Measurements from ENCODE around the gene RPL37A.

The RPL37A gene

DNA sequence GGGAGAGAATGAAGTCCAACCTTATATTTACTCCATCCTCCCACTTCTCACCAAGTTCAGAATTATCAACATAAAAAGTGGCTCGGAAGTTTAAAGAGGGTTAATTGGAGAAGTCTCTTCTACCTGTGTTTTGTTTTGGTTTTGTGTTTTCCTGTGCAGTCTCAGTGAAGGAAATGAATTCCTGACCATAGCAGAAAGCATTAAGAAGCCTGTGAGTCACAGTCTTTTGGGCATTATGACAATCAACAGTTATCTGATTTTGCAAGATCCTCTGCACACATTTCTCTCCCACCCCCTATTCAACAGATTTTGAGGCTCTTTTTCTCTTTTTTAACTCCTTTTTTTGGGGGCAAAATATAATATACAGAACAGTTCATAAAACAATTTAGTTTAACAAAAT is 8.6 kb upstream of the RPL37A start:
- no peak overlapping the region for H3K27ac ChIP-seq
- TF ChIP-seq, protein P1, sequence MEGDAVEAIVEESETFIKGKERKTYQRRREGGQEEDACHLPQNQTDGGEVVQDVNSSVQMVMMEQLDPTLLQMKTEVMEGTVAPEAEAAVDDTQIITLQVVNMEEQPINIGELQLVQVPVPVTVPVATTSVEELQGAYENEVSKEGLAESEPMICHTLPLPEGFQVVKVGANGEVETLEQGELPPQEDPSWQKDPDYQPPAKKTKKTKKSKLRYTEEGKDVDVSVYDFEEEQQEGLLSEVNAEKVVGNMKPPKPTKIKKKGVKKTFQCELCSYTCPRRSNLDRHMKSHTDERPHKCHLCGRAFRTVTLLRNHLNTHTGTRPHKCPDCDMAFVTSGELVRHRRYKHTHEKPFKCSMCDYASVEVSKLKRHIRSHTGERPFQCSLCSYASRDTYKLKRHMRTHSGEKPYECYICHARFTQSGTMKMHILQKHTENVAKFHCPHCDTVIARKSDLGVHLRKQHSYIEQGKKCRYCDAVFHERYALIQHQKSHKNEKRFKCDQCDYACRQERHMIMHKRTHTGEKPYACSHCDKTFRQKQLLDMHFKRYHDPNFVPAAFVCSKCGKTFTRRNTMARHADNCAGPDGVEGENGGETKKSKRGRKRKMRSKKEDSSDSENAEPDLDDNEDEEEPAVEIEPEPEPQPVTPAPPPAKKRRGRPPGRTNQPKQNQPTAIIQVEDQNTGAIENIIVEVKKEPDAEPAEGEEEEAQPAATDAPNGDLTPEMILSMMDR (conservative IDR thresholded peaks at IDR 0.05): no peak

DNA sequence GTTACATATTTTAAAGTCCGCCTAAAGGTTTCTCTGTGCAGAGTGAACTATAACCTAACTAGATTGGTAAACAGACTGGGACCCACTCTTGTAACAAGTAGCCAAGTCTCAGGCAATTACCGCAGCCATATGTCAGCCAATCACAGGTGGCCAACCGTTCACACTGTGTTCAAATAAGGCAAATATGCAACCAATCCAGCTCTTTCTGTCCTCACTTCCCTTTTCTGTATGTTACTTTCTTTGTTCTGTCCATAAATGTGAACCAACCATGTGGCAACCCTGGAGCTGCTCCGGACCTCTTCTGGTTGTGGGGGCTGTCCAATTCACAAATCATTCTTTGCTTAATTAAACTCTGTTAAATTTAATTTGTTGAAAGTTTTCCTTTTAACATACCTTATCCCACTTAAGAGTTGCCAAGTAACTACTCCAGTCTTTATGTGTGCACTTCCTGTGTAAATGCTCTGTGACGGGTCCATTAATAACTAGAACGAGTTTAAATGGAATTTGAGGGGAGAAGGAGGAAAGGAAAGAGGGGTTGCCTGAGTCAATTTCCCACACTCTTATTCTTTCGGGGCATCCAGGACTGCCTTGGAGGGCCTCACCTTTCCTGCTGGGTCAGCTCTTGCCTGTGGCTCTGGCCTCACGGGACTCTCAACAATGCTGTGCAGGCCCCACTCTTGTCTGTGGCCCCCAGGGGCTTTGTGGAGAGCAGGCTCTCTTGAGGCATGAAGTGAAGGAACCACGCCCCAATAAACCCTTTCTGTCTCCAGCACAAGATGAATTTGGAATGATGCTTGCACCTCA is 6.6 kb upstream of the RPL37A start:
- H3K27ac ChIP-seq: no peak overlapping the region
- TF ChIP-seq, protein P1 (conservative IDR thresholded peaks at IDR 0.05): no peak

DNA sequence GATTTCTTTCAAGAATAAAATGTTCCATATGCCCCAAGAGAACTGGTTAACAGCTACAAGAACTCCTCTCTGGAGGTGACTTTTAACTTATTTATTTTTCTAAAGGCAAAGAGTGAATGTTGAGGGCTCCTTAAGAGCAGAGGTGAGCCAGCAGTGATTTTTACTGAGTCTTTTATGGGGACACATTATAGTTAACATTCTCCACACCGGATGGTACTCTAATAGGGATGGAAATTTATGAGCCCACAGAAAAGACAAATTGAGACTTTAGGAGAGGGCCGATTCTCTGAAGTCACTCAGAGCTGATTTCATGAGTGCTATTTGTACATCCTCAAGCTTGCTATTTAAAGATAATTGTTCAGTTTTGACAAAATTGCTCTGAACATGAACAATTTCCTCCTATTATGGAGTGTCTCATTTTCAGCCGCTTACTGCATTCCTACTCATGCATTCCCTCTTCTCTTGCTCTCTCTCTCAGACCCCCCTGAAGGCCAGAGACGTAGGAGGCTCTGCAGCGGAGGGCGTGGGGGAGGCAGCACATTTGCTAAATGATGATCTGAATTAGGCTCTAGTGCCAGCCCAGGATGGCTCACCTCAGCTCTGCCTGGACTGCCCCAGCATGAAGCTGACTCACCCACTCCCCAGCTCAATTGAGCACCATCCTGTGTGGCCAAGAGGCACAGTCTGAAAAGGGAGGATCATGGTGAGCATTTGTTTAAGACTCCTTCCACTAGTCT is 5.9 kb upstream of the RPL37A start:
- TF ChIP-seq, protein P1 (conservative IDR thresholded peaks at IDR 0.05): no peak
- no peak overlapping the region for H3K27ac ChIP-seq

DNA sequence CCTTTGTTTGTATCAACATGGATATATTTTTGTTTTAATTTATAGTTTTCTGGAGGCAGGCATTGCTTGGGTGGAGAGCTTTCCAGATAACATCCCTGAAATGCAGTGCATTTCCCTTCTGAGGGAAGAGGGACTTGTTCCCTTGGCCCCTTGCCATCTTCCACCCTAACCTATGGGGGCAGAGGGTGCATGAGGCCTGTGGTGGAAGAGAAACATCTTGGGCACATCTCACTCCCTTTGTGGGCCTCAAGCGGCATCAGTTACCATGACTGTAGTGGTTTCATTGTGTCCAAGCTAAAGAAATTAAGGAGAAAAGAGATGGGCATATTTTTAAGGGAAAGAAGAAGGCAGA is 5.3 kb upstream of the RPL37A start:
- H3K27ac ChIP-seq: no peak overlapping the region

DNA sequence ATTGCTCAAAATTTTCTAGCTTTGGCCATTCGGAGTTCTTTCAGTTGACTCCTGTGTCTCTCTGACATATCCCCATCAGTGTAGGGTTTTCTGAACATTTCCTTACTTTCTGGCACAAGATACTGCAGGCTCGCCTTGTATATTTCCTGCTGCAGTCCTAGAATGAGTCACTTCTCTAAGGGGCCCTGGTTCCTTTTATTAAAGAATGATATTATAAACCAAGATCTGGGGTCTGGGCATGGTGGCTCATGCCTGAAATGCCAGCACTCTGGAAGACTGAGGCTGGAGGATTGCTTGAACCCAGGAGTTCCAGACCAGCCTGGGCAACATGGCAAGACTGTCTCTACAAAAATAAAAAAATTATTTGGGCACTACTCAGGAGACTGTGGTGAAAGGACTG is 3.0 kb upstream of the RPL37A start:
- TF ChIP-seq, protein P1 (conservative IDR thresholded peaks at IDR 0.05): no peak
- no peak overlapping the region for H3K27ac ChIP-seq

More for the DNA sequence above, 5.3 kb upstream of the RPL37A start:
- TF ChIP-seq, protein P1 (conservative IDR thresholded peaks at IDR 0.05): no peak

DNA sequence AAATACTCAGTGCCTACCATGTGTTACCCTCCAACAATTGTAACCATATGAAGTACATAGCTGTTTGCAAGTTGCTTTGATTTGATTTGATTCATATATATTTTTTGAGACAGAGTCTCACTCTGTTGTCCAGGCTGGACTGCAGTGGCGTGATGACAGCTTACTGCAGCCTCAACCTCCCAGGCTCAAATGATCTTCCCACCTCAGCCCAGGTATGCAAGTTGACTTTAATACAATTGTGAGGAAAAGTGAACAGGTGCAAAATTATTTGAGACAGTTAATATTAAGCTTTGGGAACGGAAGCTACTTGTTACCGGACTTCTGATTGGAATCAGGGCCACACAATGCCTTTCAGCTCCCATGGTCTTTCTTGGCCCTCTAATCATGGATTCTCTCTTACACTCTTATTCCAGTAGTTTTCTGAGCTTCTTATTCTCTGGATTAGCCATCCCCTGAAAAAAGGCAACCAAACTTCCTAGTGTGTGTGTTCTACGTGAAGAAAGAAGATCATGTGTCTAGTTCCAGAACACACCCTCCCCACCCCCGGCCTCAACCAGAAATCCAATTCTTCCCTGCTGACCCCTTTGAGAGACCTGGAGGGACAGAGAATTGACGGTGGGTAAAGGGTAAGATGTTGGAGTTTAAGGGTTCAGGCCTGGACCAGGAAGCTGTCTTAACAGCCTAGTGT is 1.1 kb upstream of the RPL37A start:
- TF ChIP-seq, protein P1 (conservative IDR thresholded peaks at IDR 0.05): no peak
- peak overlapping the region; percentile 86 for H3K27ac ChIP-seq

DNA sequence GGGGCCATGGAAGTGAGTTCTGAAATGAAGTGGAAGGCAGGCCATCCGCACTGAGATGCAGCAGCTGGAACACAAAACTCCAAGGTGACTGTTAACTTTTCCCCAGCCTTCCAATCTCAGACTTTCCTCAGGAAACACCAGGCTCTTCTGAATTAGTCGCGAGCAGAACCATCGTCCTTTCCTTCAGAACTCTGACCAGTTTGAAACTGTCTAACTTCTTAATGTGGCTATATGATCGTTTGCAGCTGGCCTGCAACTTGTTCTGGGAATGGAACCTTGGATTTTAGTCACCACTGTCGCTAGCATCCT is 620 bp upstream of the RPL37A start:
- TF ChIP-seq, protein P1 (conservative IDR thresholded peaks at IDR 0.05): no peak
- H3K27ac ChIP-seq: peak overlapping the region; percentile 86

All from VCaP (cell line).